ENCODE measurements around the gene ROBO2.

GRCh38 chr3:77686560-77686959 lies 646.7 kb downstream of the ROBO2 start:
- TF ChIP-seq SMC3 (IDR thresholded peaks at IDR 0.05) (no peak), CTCF (IDR thresholded peaks at IDR 0.05) (no peak), NR3C1 (IDR thresholded peaks at IDR 0.05) (no peak), RNF2 (IDR thresholded peaks at IDR 0.05; ENCODE audit: borderline replicate concordance, low read depth) (no peak), EP300 (IDR thresholded peaks at IDR 0.05) (no peak), POLR2A (IDR thresholded peaks at IDR 0.05; ENCODE audit: low read length) (no peak), MAX (IDR thresholded peaks at IDR 0.05) (no peak), SREBF2 (IDR thresholded peaks at IDR 0.05) (no peak), RFX5 (IDR thresholded peaks at IDR 0.05) (no peak), PBX3 (IDR thresholded peaks at IDR 0.05) (no peak)
- TF ChIP-seq, protein P1, sequence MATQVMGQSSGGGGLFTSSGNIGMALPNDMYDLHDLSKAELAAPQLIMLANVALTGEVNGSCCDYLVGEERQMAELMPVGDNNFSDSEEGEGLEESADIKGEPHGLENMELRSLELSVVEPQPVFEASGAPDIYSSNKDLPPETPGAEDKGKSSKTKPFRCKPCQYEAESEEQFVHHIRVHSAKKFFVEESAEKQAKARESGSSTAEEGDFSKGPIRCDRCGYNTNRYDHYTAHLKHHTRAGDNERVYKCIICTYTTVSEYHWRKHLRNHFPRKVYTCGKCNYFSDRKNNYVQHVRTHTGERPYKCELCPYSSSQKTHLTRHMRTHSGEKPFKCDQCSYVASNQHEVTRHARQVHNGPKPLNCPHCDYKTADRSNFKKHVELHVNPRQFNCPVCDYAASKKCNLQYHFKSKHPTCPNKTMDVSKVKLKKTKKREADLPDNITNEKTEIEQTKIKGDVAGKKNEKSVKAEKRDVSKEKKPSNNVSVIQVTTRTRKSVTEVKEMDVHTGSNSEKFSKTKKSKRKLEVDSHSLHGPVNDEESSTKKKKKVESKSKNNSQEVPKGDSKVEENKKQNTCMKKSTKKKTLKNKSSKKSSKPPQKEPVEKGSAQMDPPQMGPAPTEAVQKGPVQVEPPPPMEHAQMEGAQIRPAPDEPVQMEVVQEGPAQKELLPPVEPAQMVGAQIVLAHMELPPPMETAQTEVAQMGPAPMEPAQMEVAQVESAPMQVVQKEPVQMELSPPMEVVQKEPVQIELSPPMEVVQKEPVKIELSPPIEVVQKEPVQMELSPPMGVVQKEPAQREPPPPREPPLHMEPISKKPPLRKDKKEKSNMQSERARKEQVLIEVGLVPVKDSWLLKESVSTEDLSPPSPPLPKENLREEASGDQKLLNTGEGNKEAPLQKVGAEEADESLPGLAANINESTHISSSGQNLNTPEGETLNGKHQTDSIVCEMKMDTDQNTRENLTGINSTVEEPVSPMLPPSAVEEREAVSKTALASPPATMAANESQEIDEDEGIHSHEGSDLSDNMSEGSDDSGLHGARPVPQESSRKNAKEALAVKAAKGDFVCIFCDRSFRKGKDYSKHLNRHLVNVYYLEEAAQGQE (IDR thresholded peaks at IDR 0.05) = no peak
